HepG2 (cell line): ENCODE data around the gene SIRT5. TPM values are rescaled to one million over a fixed set of nuclear protein-coding genes. Genes with fewer than 3 reads are reported as not detected.
A peak's percentile ranks its signal among the peaks of the same experiment; 100 is the strongest.

Experiments
- ADNP ChIP-seq: sonication (generic); formaldehyde crosslinking; IDR thresholded peaks from 2 replicates; pipeline ENCODE4 v1.4.0; 2020; ENCODE audit warnings: missing genetic modification reagents
- BORCS8-MEF2B ChIP-seq: sonication (generic); formaldehyde crosslinking; IDR thresholded peaks from 2 replicates; pipeline ENCODE4 v1.8.0; 2022; ENCODE audit warnings: mild to moderate bottlenecking, missing genetic modification reagents
- EEA1 ChIP-seq: sonication (generic); formaldehyde crosslinking; IDR thresholded peaks from 2 replicates; pipeline ENCODE4 v1.5.1; 2020; ENCODE audit warnings: mild to moderate bottlenecking, missing genetic modification reagents, borderline replicate concordance
- ESRRA ChIP-seq: sonication (generic); formaldehyde crosslinking; IDR thresholded peaks from 2 replicates; pipeline ENCODE4 v1.5.1; 2020; ENCODE audit warnings: mild to moderate bottlenecking, low read depth, missing genetic modification reagents
- HMG20A ChIP-seq: IDR thresholded peaks from 2 replicates; pipeline ENCODE4 v1.6.1; 2016; ENCODE audit warnings: borderline replicate concordance
- HOXD1 ChIP-seq: sonication (generic); formaldehyde crosslinking; IDR thresholded peaks from 2 replicates; pipeline ENCODE4 v1.5.0; 2020; ENCODE audit warnings: missing genetic modification reagents
- KDM1A ChIP-seq: IDR thresholded peaks from 2 replicates; pipeline ENCODE4 v1.6.1; 2016; ENCODE audit warnings: missing compliant biosample characterization
- MAFK ChIP-seq, 2 experiments: IDR thresholded peaks in 1 of 2; conservative IDR thresholded peaks in 1 of 2; 2 replicates each; pipeline ENCODE4 v1.6.1; 2011; ENCODE audit warnings: improper control_type of control experiment in 2 of 2, low read length in 2 of 2
- MXI1 ChIP-seq: IDR thresholded peaks from 3 replicates; pipeline ENCODE4 v1.6.1; 2012; ENCODE audit warnings: low read depth, low read length, inconsistent platforms, borderline replicate concordance
- PCBP1 ChIP-seq: fragments of 200-400 bp; formaldehyde crosslinking; IDR thresholded peaks from 2 replicates; pipeline ENCODE4 v1.6.1; 2017; ENCODE audit warnings: mild to moderate bottlenecking, low read depth, low read length, borderline replicate concordance
- POGZ ChIP-seq: sonication (generic); formaldehyde crosslinking; IDR thresholded peaks from 2 replicates; pipeline ENCODE4 v1.4.0; 2020; ENCODE audit warnings: mild to moderate bottlenecking, missing genetic modification reagents
- SIN3B ChIP-seq: fragments of 150-350 bp; IDR thresholded peaks from 2 replicates; pipeline ENCODE4 v1.6.1; 2014; ENCODE audit warnings: low read length
- SRF ChIP-seq: IDR thresholded peaks from 2 replicates; pipeline ENCODE4 v1.6.1; 2011; ENCODE audit warnings: mild to moderate bottlenecking, low read depth, low read length, moderate library complexity
- U2AF2 ChIP-seq: fragments of 200-400 bp; formaldehyde crosslinking; IDR thresholded peaks from 2 replicates; pipeline ENCODE4 v1.6.1; 2017; ENCODE audit warnings: low read depth, mild to moderate bottlenecking, low read length
- ZFP82 ChIP-seq: sonication (generic); formaldehyde crosslinking; IDR thresholded peaks from 2 replicates; pipeline ENCODE4 v1.5.1; 2020; ENCODE audit warnings: mild to moderate bottlenecking, missing genetic modification reagents, borderline replicate concordance
- ZNF230 ChIP-seq: sonication (generic); formaldehyde crosslinking; IDR thresholded peaks from 2 replicates; pipeline ENCODE4 v1.4.0; 2020; ENCODE audit warnings: mild to moderate bottlenecking, missing genetic modification reagents
- ZNF24 ChIP-seq: fragments of 450-650 bp; IDR thresholded peaks from 2 replicates; pipeline ENCODE4 v1.6.1; 2017; ENCODE audit warnings: antibody characterized with exemption, mild to moderate bottlenecking
- ZNF264 ChIP-seq: sonication (generic); formaldehyde crosslinking; IDR thresholded peaks from 2 replicates; pipeline ENCODE4 v1.4.0; 2020; ENCODE audit warnings: missing genetic modification reagents
- ZNF296 ChIP-seq: sonication (generic); formaldehyde crosslinking; conservative IDR thresholded peaks from 2 replicates; pipeline ENCODE4 v1.5.0; 2020; ENCODE audit warnings: mild to moderate bottlenecking, missing genetic modification reagents
- ZNF44 ChIP-seq: sonication (generic); formaldehyde crosslinking; IDR thresholded peaks from 2 replicates; pipeline ENCODE4 v1.5.1; 2020; ENCODE audit warnings: mild to moderate bottlenecking, missing genetic modification reagents
- ZNF543 ChIP-seq: sonication (generic); formaldehyde crosslinking; IDR thresholded peaks from 2 replicates; pipeline ENCODE4 v1.4.0; 2020; ENCODE audit warnings: mild to moderate bottlenecking, missing genetic modification reagents
- ZNF563 ChIP-seq: sonication (generic); formaldehyde crosslinking; IDR thresholded peaks from 2 replicates; pipeline ENCODE4 v1.8.0; 2022; ENCODE audit warnings: mild to moderate bottlenecking, moderate library complexity, missing genetic modification reagents
- polyA plus RNA-seq, 8 experiments: library from polyadenylated mRNA; depleted of rRNA in 3 of 8; stranded (reverse) in 7 of 8; unstranded in 1 of 8; fragments of >200 nt; fragmentation: Illumina TruSeq in 4 of 8; extraction: Trizol in 4 of 8; gene quantifications; 2 replicates each; pipeline versions ENCODE4 v1.2.1 to v1.2.3, GENCODE V29; 2011 to 2016; ENCODE audit warnings: low read depth in 4 of 8, missing spikeins in 1 of 8, mixed read lengths in 1 of 8; ENCODE audit not compliant: insufficient read depth in 1 of 8
- total RNA-seq, 5 experiments: library from RNA; depleted of rRNA; stranded (reverse); fragments of >200 nt; fragmentation: Illumina TruSeq; extraction: Trizol; gene quantifications; 2 replicates each; pipeline ENCODE4 v1.2.3, GENCODE V29; 2016; ENCODE audit warnings: low read depth in 1 of 5
- TF ChIP-seq, protein P1 (sequence below): sonication (generic); formaldehyde crosslinking; IDR thresholded peaks from 2 replicates; pipeline ENCODE4 v1.5.1; 2020; ENCODE audit warnings: mild to moderate bottlenecking, missing genetic modification reagents, borderline replicate concordance
- TF ChIP-seq, protein P2 (sequence below): sonication (generic); formaldehyde crosslinking; IDR thresholded peaks from 2 replicates; pipeline ENCODE4 v1.8.0; 2022; ENCODE audit warnings: mild to moderate bottlenecking, missing genetic modification reagents; ENCODE audit not compliant: insufficient replicate concordance
- TF ChIP-seq, protein P3 (sequence below), 2 experiments: sonication (generic) in 1 of 2; formaldehyde crosslinking in 1 of 2; IDR thresholded peaks; 2 replicates each; pipeline versions ENCODE4 v1.5.1 to v1.6.1; 2011 to 2020; ENCODE audit warnings: borderline replicate concordance in 1 of 2, low read depth in 1 of 2, low read length in 1 of 2, mild to moderate bottlenecking in 1 of 2, missing genetic modification reagents in 1 of 2, moderate library complexity in 1 of 2

Gene SIRT5
- total and polyA plus RNA-seq, 2 of the 13 experiments (the other 11 are each of a cell fraction or from before 2014, with no cell fraction given), result 14.1 to 16.6 TPM

DNA sequence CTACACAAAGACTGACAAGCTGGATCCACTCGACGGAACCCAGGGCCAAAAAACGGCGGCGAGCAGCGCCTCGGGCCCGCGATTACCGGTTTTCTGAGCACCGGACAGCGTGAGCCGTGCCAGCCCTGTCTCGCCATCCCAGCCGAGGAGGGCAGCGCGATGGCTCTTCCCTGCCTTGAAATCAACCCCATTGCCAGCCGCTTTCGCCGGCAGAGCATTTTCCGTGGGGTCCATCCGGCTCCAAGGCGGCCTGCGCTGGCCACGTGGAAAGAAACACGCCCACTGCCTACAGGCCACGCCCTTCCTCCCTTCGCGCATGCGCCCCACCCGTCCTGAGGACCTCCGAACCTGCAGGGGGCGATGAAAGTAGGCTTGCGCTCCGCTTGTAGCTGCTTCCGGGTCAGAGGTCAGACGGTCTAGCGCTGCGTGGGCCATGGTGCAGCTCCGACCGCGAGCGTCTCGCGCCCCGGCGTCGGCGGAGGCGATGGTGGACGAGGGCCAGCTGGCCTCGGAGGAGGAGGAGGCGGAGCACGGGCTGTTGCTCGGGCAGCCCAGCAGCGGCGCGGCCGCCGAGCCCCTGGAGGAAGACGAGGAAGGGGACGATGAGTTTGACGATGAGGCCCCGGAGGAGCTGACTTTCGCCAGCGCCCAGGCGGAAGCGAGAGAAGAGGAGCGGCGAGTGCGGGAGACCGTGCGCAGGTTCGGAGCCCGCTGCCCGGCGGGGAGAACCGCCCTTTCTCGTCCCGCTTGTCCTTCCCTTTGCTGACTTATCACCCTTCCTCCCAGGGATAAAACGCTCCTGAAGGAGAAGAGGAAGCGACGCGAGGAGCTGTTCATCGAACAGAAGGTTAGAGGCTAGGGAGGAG, 40.8 kb downstream of the SIRT5 start, which contains the start of gene NOL7 (continued):
- TF ChIP-seq ZFP82 (CRISPR knock-in tag) (peak; percentile 87), SRF (no peak), EEA1 (CRISPR knock-in tag) (peak; percentile 99), ZNF563 (peak; percentile 95), SIN3B (peak; percentile 55; the same call in 1 of the 2 replicates), ADNP (peak; percentile 76; the same call in 1 of the 2 replicates), POGZ (peak; percentile 100), HOXD1 (CRISPR knock-in tag) (peak; percentile 95), HMG20A (CRISPR knock-in tag) (peak; percentile 27; the same call in 1 of the 2 replicates), ZNF296 (CRISPR knock-in tag) (0 out of 2 replicates have a peak, but pooled peaks have one; percentile 19), ZNF24 (no peak), MAFK (conservative IDR thresholded peaks at IDR 0.05 in 1 of 2, IDR thresholded peaks at IDR 0.05 in 1 of 2; ENCODE audit: low read length in 2 of 2) (no peak), U2AF2 (no peak), ZNF230 (CRISPR knock-in tag) (peak; percentile 99), BORCS8-MEF2B (CRISPR knock-in tag) (peak; percentile 99), MXI1 (peak; percentile 100), PCBP1 (peak; percentile 88), ZNF264 (CRISPR knock-in tag) (peak; percentile 80), ESRRA (CRISPR knock-in tag) (peak; percentile 68; the same call in 1 of the 2 replicates), ZNF44 (CRISPR knock-in tag) (no peak; the same call in 1 of the 2 replicates), ZNF543 (CRISPR knock-in tag) (peak; percentile 98), KDM1A (CRISPR knock-in tag) (peak; percentile 79; the same call in 1 of the 2 replicates)
- TF ChIP-seq, protein P1, sequence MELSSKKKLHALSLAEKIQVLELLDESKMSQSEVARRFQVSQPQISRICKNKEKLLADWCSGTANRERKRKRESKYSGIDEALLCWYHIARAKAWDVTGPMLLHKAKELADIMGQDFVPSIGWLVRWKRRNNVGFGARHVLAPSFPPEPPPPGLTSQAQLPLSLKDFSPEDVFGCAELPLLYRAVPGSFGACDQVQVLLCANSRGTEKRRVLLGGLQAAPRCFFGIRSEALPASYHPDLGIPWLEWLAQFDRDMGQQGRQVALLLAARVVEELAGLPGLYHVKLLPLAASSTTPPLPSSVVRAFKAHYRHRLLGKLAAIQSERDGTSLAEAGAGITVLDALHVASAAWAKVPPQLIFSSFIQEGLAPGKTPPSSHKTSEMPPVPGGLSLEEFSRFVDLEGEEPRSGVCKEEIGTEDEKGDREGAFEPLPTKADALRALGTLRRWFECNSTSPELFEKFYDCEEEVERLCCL (CRISPR knock-in tag), result peak; percentile 64; the same call in 1 of the 2 replicates
- TF ChIP-seq, protein P2, sequence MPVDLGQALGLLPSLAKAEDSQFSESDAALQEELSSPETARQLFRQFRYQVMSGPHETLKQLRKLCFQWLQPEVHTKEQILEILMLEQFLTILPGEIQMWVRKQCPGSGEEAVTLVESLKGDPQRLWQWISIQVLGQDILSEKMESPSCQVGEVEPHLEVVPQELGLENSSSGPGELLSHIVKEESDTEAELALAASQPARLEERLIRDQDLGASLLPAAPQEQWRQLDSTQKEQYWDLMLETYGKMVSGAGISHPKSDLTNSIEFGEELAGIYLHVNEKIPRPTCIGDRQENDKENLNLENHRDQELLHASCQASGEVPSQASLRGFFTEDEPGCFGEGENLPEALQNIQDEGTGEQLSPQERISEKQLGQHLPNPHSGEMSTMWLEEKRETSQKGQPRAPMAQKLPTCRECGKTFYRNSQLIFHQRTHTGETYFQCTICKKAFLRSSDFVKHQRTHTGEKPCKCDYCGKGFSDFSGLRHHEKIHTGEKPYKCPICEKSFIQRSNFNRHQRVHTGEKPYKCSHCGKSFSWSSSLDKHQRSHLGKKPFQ (CRISPR knock-in tag), result peak; percentile 97
- TF ChIP-seq, protein P3, sequence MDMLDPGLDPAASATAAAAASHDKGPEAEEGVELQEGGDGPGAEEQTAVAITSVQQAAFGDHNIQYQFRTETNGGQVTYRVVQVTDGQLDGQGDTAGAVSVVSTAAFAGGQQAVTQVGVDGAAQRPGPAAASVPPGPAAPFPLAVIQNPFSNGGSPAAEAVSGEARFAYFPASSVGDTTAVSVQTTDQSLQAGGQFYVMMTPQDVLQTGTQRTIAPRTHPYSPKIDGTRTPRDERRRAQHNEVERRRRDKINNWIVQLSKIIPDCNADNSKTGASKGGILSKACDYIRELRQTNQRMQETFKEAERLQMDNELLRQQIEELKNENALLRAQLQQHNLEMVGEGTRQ (IDR thresholded peaks at IDR 0.05; ENCODE audit: low read depth, low read length), result 0 out of 2 replicates have a peak, but pooled peaks have one; percentile 25
- TF ChIP-seq, protein P3 (CRISPR knock-in tag; IDR thresholded peaks at IDR 0.05; ENCODE audit: borderline replicate concordance), result peak; percentile 81
